Muscle of leg (tissue), 11 donors: Measurements from ENCODE around the gene WDR73. TPM values are rescaled to one million over a fixed set of nuclear protein-coding genes. Genes with fewer than 3 reads are reported as not detected.

Experiments used
- DNase-seq: peaks from one replicate; pipeline ENCODE4 v3.0.0; 2013
- H3K27ac ChIP-seq: one replicate; pipeline ENCODE4 v1.5.1; 2013; ENCODE audit warnings: mild to moderate bottlenecking, low read length, control low read depth
- H3K27me3 ChIP-seq: one replicate; pipeline ENCODE4 v1.6.1; 2013; ENCODE audit warnings: low read length; ENCODE audit not compliant: control insufficient read depth, insufficient read depth
- H3K36me3 ChIP-seq: one replicate; pipeline ENCODE4 v1.6.1; 2013; ENCODE audit warnings: low read length; ENCODE audit not compliant: control insufficient read depth, insufficient read depth
- H3K4me1 ChIP-seq: one replicate; pipeline ENCODE4 v1.6.1; 2013; ENCODE audit warnings: low read length; ENCODE audit not compliant: control insufficient read depth, insufficient read depth
- H3K4me3 ChIP-seq: one replicate; pipeline ENCODE4 v1.5.1; 2013; ENCODE audit warnings: low read length, control low read depth
- H3K9me3 ChIP-seq: replicated peaks from 2 replicates; pipeline ENCODE4 v1.6.1; 2013; ENCODE audit warnings: low read depth, low read length; ENCODE audit not compliant: control insufficient read depth
- WGBS: methylation state at CpG from one replicate; pipeline ENCODE4 v1.1.5; 2013; ENCODE audit warnings: missing lambda C conversion rate; ENCODE audit not compliant: insufficient coverage; 5-methylcytosine and 5-hydroxymethylcytosine counted together
- polyA plus RNA-seq, 8 donors: library from polyadenylated mRNA; unstranded; fragments of 120-200 nt; gene quantifications; one replicate each; pipeline versions ENCODE4 v1.2.1 to v1.2.3, GENCODE V29; 2013; ENCODE audit warnings: inconsistent platforms in 1 of 8, low replicate concordance in 1 of 8; ENCODE audit not compliant: insufficient read length in 8 of 8, insufficient read depth in 1 of 8
- total RNA-seq: library from RNA; stranded (reverse); fragments of 120-200 nt; gene quantifications from one replicate; pipeline ENCODE4 v1.2.4, GENCODE V29; 2013

Gene WDR73
- total and polyA plus RNA-seq, 9 donors, result 12.8 to 21.3 (median 17.9) TPM

- Histone ChIP-seq H3K9me3 (no peaks in the 10 kb centered on the region), H3K4me3 (no peak overlapping the region), H3K27ac (no peak overlapping the region), H3K27me3 (no peaks in the 10 kb centered on the region), H3K4me1 (peaks cover 2% of the 10 kb centered on the region), H3K36me3 (no peaks in the 10 kb centered on the region)
- no CpG with 5 or more reads among the region's 1 CpG for WGBS
- DNase-seq, result no peak
These were observed 62.3 kb downstream of the WDR73 start for GRCh38 chr15:84591815-84592214.

GRCh38 chr15:84590406-84590805 lies 63.7 kb downstream of the WDR73 start:
- H3K27ac ChIP-seq, result no peak overlapping the region
- H3K36me3 ChIP-seq, result no peaks in the 10 kb centered on the region
- no peak overlapping the region for H3K4me3 ChIP-seq
- no peak for DNase-seq
- H3K9me3 ChIP-seq, result no peaks in the 10 kb centered on the region
- WGBS, result 83% methylated on average over 1 of the region's 2 CpGs
- peaks cover 2% of the 10 kb centered on the region for H3K4me1 ChIP-seq
- H3K27me3 ChIP-seq, result no peaks in the 10 kb centered on the region

Other genes with a start within 250 kb of the WDR73 start
- gene ZSCAN2, start 53.3 kb downstream of the WDR73 start, total RNA-seq, result 11.5 TPM
- 10 to 100 TPM; 10.5 to 13.0 (median 12.2) TPM for gene ZSCAN2, start 53.3 kb downstream of the WDR73 start, polyA plus RNA-seq
- 3.0 TPM for gene NMB, start 3.9 kb upstream of the WDR73 start, total RNA-seq
- gene NMB, start 3.9 kb upstream of the WDR73 start, polyA plus RNA-seq, result 1 to 10 TPM; 1.4 to 1.9 (median 1.6) TPM
- 303 TPM for gene SEC11A, start 61.9 kb upstream of the WDR73 start, total RNA-seq
- gene SEC11A, start 61.9 kb upstream of the WDR73 start, polyA plus RNA-seq, result 100 to 1,000 TPM; 290 to 320 (median 294) TPM
- 9.0 TPM for gene ZNF592, start 94.3 kb upstream of the WDR73 start, total RNA-seq
- 10 to 100 TPM; 17.4 to 23.1 (median 20.7) TPM for gene ZNF592, start 94.3 kb upstream of the WDR73 start, polyA plus RNA-seq
- gene ALPK3, start 163.1 kb upstream of the WDR73 start, total RNA-seq, result 35.9 TPM
- gene ALPK3, start 163.1 kb upstream of the WDR73 start, polyA plus RNA-seq, result 100 to 1,000 TPM in 1 of 8 donors, 10 to 100 TPM in 7; 55.3 to 106 (median 69.6) TPM
- gene SLC28A1, start 230.4 kb upstream of the WDR73 start, total RNA-seq, result 0.35 TPM
- gene SLC28A1, start 230.4 kb upstream of the WDR73 start, polyA plus RNA-seq, result 1 to 10 TPM in 1 of 8 donors, under 1 TPM in 7; 0.25 to 1.5 (median 0.40) TPM